ENCODE results near the gene FOXP1. TPM values are rescaled to one million over a fixed set of nuclear protein-coding genes. Genes with fewer than 3 reads are reported as not detected.

The FOXP1 gene
- total and polyA plus RNA-seq, 2 donors from 2014 or later: 6.7 to 87.2 TPM

GRCh38 chr3:71512000-71512399 lies 71.5 kb downstream of the FOXP1 start:
- Histone ChIP-seq H3K36me3 (ENCODE audit: control insufficient read depth in 2 of 3, insufficient read depth in 3 of 3, low read length in 3 of 3) (no peaks in the 10 kb centered on the region), H3K9me3 (ENCODE audit: control insufficient read depth in 2 of 3, insufficient read depth in 1 of 3, low read length in 3 of 3) (peaks cover 0 to 3% (median 0%) of the 10 kb centered on the region in 3 donors), H3K4me3 (ENCODE audit: low read length in 3 of 3) (no peak overlapping the region), H3K4me1 (ENCODE audit: control insufficient read depth in 2 of 3, insufficient read depth in 2 of 3, low read depth in 1 of 3, low read length in 3 of 3) (no peaks in the 10 kb centered on the region), H3K9ac (ENCODE audit: low read length in 3 of 3) (no peak overlapping the region), H3K27me3 (ENCODE audit: control insufficient read depth, insufficient read depth, low read length) (no peaks in the 10 kb centered on the region), H3K27ac (ENCODE audit: low read depth in 2 of 2, low read length in 2 of 2) (no peak overlapping the region)
- intact Hi-C loops (cut with DNase I): no loop called here
- FAIRE-seq (no peak), DNase-seq (no peak)
- no peak for TF ChIP-seq CTCF (IDR thresholded peaks at IDR 0.05; ENCODE audit: borderline replicate concordance, extremely low read depth, insufficient read depth)

GRCh38 chr3:71511446-71511845 lies 72.1 kb downstream of the FOXP1 start:
- Histone ChIP-seq H3K27ac (ENCODE audit: low read depth in 2 of 2, low read length in 2 of 2) (no peak overlapping the region), H3K27me3 (ENCODE audit: control insufficient read depth, insufficient read depth, low read length) (no peaks in the 10 kb centered on the region), H3K4me3 (ENCODE audit: low read length in 3 of 3) (no peak overlapping the region), H3K9me3 (ENCODE audit: control insufficient read depth in 2 of 3, insufficient read depth in 1 of 3, low read length in 3 of 3) (peaks cover 0 to 3% (median 0%) of the 10 kb centered on the region in 3 donors), H3K9ac (ENCODE audit: low read length in 3 of 3) (no peak overlapping the region), H3K4me1 (ENCODE audit: control insufficient read depth in 2 of 3, insufficient read depth in 2 of 3, low read depth in 1 of 3, low read length in 3 of 3) (no peaks in the 10 kb centered on the region), H3K36me3 (ENCODE audit: control insufficient read depth in 2 of 3, insufficient read depth in 3 of 3, low read length in 3 of 3) (no peaks in the 10 kb centered on the region)
- no peak for FAIRE-seq
- intact Hi-C loops (cut with DNase I): no loop called here
- DNase-seq: no peak
- no peak for TF ChIP-seq CTCF (IDR thresholded peaks at IDR 0.05; ENCODE audit: borderline replicate concordance, extremely low read depth, insufficient read depth)

GRCh38 chr3:71511037-71511436 lies 72.5 kb downstream of the FOXP1 start:
- intact Hi-C loops (cut with DNase I): no loop called here
- Histone ChIP-seq H3K27ac (ENCODE audit: low read depth in 2 of 2, low read length in 2 of 2) (no peak overlapping the region), H3K4me1 (ENCODE audit: control insufficient read depth in 2 of 3, insufficient read depth in 2 of 3, low read depth in 1 of 3, low read length in 3 of 3) (no peaks in the 10 kb centered on the region), H3K9me3 (ENCODE audit: control insufficient read depth in 2 of 3, insufficient read depth in 1 of 3, low read length in 3 of 3) (peaks cover 0 to 3% (median 0%) of the 10 kb centered on the region in 3 donors), H3K9ac (ENCODE audit: low read length in 3 of 3) (no peak overlapping the region), H3K4me3 (ENCODE audit: low read length in 3 of 3) (no peak overlapping the region), H3K27me3 (ENCODE audit: control insufficient read depth, insufficient read depth, low read length) (no peaks in the 10 kb centered on the region), H3K36me3 (ENCODE audit: control insufficient read depth in 2 of 3, insufficient read depth in 3 of 3, low read length in 3 of 3) (no peaks in the 10 kb centered on the region)
- FAIRE-seq (no peak), DNase-seq (peak in 1 of 5 donors; percentile 61)
- TF ChIP-seq CTCF (IDR thresholded peaks at IDR 0.05; ENCODE audit: borderline replicate concordance, extremely low read depth, insufficient read depth): no peak

GRCh38 chr3:71510510-71510909 lies 73.0 kb downstream of the FOXP1 start:
- Histone ChIP-seq H3K4me1 (ENCODE audit: control insufficient read depth in 2 of 3, insufficient read depth in 2 of 3, low read depth in 1 of 3, low read length in 3 of 3) (no peaks in the 10 kb centered on the region), H3K9ac (ENCODE audit: low read length in 3 of 3) (no peak overlapping the region), H3K9me3 (ENCODE audit: control insufficient read depth in 2 of 3, insufficient read depth in 1 of 3, low read length in 3 of 3) (peaks cover 0 to 3% (median 0%) of the 10 kb centered on the region in 3 donors), H3K27me3 (ENCODE audit: control insufficient read depth, insufficient read depth, low read length) (no peaks in the 10 kb centered on the region), H3K36me3 (ENCODE audit: control insufficient read depth in 2 of 3, insufficient read depth in 3 of 3, low read length in 3 of 3) (no peaks in the 10 kb centered on the region), H3K4me3 (ENCODE audit: low read length in 3 of 3) (no peak overlapping the region), H3K27ac (ENCODE audit: low read depth in 2 of 2, low read length in 2 of 2) (no peak overlapping the region)
- peak in 1 of 5 donors; percentile 26 for DNase-seq
- no peak for FAIRE-seq
- intact Hi-C loops (cut with DNase I): no loop called here
- TF ChIP-seq CTCF (IDR thresholded peaks at IDR 0.05; ENCODE audit: borderline replicate concordance, extremely low read depth, insufficient read depth): no peak
